Upper lobe of left lung (tissue), 4 donors: ENCODE measurements around the gene VASH2.

Experiments
- POLR2A ChIP-seq, 4 donors: fragments of 450-650 bp; IDR thresholded peaks; one replicate each; pipeline ENCODE4 v1.5.1; 2016 to 2017; ENCODE audit warnings: antibody characterized with exemption in 4 of 4, mild to moderate bottlenecking in 2 of 4
- TF ChIP-seq, protein P1 (sequence below), 6 experiments: fragments of 450-650 bp in 4 of 6; fragments of 200-600 bp in 2 of 6; sonication (generic) in 2 of 6; IDR thresholded peaks; one replicate each; pipeline ENCODE4 v1.5.1; 2016 to 2019; ENCODE audit warnings: antibody characterized with exemption in 6 of 6

DNA sequence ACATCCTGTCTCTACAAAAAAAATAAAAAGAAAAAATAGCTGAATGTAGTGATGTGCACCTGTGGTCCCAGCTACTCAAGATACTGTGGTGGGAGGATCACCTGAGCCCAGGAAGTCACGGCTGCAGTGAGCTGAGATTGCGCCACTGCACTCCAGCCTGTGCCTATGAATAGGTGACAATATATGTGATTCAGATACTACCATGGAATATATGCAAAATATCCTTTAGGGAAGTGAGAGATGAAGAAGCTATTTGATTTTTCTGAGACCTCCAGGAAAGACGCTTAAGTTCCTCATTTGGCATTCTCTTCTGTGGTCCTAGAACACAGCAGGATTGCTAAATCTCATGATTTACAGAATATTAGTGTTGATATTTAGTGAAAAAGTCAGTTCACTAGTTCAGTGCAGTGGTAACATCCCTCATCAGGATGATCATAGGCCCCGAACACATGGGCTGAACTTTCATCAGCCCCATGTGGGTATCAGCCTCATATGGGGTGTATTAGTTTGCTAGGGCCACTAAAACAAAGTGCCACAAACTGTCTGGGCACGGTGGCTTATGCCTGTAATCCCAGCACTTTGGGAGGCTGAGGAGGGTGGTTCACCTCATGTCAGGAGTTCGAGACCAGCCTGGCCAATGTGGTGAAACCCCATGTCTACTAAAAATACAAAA is 6.0 kb upstream of the VASH2 start:
- TF ChIP-seq, protein P1, sequence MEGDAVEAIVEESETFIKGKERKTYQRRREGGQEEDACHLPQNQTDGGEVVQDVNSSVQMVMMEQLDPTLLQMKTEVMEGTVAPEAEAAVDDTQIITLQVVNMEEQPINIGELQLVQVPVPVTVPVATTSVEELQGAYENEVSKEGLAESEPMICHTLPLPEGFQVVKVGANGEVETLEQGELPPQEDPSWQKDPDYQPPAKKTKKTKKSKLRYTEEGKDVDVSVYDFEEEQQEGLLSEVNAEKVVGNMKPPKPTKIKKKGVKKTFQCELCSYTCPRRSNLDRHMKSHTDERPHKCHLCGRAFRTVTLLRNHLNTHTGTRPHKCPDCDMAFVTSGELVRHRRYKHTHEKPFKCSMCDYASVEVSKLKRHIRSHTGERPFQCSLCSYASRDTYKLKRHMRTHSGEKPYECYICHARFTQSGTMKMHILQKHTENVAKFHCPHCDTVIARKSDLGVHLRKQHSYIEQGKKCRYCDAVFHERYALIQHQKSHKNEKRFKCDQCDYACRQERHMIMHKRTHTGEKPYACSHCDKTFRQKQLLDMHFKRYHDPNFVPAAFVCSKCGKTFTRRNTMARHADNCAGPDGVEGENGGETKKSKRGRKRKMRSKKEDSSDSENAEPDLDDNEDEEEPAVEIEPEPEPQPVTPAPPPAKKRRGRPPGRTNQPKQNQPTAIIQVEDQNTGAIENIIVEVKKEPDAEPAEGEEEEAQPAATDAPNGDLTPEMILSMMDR (IDR thresholded peaks at IDR 0.05), result no peak
- TF ChIP-seq POLR2A (IDR thresholded peaks at IDR 0.05), result no peak
